RKO (cell line): ENCODE data around the gene LAMC1.

Source experiments
- DNase-seq: peaks from one replicate; pipeline ENCODE4 v3.0.0-alpha.2; 2016; ENCODE audit warnings: low spot score

Gene LAMC1

GRCh38 chr1:183023146-183023600, at the start of gene LAMC1:
TSS of gene LAMC1 (plus strand) at chr1:183023420. CDS start at chr1:183023717, 297 bp downstream.
- DNase-seq, result peak; percentile 84

DNA sequence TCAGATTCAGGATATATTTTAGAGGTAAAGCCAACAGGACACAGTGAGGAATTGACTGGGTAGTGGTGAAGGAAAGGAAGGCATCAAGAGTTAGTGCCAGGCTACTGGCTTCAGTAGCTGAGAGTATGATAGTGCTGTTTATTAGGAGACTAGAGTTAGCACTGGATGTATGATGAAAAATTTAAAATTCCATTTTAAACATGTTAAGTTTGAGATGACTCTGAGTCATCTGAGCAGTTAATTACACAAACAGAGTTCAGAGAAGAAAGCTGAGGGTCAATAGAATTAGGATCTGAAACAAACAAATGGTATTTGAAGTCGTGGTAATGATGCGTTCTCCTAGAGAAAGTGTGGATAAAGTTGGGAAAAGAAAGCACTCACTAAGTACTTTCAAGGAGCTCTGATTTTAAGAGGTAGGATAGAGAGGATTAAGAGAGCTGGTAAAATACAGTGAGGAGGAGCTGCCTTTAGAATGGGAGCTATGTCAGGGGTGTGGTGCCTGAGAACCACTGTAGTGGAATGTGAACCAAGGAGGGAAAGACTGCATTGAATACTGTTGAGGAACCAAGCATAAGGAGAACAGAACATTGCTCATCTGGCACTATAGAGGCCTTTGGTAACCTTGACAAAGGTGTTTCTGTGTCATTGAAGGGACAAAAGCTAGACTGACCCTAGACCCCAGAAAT, 48.6 kb upstream of the LAMC1 start:
- DNase-seq, result no peak

GRCh38 chr1:182977480-182977879, 45.7 kb upstream of the LAMC1 start:
- no peak for DNase-seq

DNA sequence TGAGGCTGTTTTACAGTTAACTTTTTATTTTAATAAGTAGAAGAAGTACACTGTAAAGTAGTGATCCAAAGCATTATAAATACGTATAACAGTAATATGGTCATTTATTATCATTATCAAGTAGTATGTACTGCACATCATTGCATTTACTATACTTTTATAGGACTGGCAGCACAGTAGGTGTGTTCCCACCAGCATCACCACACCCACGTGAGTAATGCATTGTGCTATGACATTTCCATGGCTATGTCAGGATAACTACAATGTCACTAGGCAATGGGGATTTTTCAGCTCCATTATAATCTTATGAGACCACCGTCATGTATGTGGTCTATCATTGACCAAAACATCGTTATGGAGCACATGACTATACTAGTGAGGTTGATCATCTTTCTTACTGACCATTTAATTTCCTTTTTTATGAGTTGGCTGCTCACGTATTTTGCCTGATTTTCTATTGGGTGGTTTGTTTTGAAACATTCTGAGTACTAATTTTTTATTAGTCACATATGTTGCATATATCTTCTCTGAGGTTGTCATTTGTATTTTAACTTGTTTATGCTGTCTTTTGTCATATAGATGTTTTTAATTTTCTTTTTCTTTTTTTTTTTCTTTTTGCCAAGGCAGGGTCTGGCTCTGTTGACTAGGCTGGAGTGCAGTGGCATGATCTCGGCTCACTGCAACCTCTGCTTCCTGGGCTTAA, 44.9 kb upstream of the LAMC1 start:
- no peak for DNase-seq

DNA sequence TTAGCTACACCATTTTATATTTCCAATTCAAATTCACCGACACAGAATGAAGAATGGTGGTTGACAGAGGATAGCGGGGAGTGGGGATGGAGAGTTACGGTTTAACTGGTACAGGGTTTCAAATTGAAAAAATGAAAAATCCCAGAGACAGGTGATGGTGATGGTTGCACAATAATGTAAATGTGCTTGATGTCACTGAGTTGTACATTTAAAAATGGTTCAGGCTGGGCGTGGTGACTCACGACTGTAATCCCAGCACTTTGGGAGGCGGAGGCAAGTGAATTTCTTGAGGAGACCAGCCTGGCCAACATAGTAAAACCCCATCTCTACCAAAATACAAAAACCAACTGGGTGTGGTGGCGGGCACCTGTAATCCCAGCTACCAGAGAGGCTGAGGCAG, 39.1 kb upstream of the LAMC1 start:
- no peak for DNase-seq

DNA sequence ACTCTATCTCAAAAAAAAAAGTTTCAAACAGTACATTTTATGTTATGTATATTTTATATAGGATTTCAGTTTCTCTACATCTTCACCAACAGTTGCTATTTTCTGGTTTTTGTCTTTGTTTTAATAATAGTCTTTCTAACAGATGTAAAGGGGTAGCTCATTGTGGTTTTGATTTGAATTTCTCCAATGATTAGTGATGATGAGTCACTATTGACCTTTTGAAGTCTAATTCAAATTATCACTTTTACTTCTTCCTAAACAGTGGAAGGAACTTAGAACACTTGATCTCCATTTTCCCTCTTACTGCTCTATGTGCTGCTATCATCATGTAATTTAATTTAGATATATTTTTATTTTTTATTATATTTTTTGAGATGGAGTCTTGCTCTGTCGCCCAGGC, 38.6 kb upstream of the LAMC1 start:
- no peak for DNase-seq

- DNase-seq, result no peak
Measured at GRCh38 chr1:182985876-182986275, 37.3 kb upstream of the LAMC1 start.

DNA sequence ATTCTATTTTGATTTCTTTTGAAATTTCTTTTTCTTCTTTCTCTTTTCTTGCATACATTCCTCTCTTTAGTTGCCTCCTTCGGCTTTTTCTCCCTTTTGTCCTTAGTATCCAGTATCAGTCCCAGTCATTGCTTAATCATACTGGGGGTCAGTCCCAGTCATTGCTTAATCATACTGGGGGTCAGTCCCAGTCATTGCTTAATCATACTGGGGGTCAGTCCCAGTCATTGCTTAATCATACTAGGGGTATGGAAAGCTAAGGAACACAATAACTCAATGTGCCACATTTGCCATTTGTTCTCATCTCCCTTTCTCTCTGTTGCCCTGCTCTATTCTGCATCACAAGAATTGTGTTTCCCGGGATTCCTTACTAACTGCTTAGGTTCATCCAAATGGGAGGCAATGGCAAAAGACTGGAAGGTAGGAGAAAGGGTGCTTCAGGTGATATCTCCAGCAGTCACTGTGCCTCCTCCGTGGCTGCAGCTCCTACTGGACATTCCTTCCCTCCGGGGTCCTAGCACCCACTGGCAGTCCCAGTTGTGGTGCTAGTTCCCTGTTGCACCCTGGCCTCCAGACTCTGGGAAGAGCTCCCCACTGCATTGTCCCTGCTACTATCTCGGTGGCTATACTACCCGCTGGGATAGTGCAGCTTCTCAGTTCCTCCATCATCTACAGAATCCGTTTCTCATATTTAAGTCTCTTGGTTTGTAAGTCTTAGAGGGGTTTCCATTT, 32.6 kb upstream of the LAMC1 start:
- DNase-seq, result peak; percentile 43

- DNase-seq, result no peak
Measured at GRCh38 chr1:182993746-182994145, 29.5 kb upstream of the LAMC1 start.

GRCh38 chr1:182995894-182996293, 27.3 kb upstream of the LAMC1 start:
- no peak for DNase-seq

- DNase-seq, result no peak
Measured at GRCh38 chr1:182996816-182997215, 26.4 kb upstream of the LAMC1 start.

GRCh38 chr1:182998482-182998881, 24.7 kb upstream of the LAMC1 start:
- DNase-seq, result no peak

DNA sequence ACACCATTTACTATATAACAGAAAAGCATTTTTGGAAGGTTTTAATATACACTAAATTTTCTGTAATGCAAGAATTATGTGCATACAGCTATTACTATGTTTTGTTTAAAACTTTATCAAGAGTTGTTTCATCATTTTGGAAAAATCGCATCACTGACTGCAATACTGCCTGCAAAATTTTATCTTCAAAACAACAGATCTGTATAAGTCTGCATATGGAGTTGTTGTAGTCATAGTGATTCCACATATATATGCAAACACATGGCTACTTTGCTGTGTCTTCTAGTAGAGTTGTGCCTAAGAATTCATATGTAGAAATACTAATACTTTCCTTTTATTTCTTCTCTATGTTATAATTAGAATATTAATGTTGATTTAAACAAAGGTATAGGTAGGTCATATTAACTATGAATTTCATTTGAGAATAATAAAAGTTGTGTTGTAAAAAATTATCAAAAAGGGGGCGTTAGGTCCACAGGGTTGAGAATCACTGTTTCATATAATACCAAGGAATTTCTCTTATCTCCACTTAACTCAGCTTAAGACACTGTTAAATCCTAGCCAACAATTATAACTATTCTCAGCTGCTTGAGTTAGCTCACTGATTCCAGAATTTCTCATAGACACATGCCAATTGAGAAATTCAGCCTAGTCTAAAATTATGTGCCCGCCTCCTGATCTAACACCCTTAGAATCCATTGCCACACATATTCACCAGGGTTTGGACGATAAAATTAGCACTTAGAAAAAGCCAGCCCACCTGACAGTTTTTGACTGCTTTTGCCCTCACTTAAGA, 22.9 kb upstream of the LAMC1 start:
- no peak for DNase-seq

- no peak for DNase-seq
Measured at GRCh38 chr1:183002267-183002666, 21.0 kb upstream of the LAMC1 start.

- DNase-seq, result no peak
Measured at GRCh38 chr1:183002797-183003196, 20.4 kb upstream of the LAMC1 start.

- DNase-seq, result no peak
Measured at GRCh38 chr1:183003203-183003602, 20.0 kb upstream of the LAMC1 start.

DNA sequence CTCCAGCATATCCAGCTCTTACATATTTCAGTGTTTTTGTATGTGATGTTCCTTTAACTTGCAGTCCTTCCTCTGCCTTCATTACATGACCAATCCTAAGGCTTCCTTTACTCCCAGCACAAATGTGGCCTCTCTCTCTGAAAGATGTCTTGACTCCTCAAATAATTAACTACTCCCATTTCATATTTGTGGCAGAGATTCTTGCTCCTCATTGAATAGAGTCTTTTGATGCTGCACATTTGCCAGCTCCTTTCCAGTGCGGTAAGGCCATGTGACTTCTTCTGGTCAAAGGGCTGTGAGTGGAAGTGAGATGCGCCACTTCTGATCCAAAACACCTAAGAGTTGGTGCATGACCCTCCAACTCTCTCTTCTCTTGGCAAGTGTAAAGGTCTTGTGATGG, 19.1 kb upstream of the LAMC1 start:
- no peak for DNase-seq

GRCh38 chr1:183011859-183012258, 11.4 kb upstream of the LAMC1 start:
- DNase-seq, result no peak

GRCh38 chr1:183012301-183012994, 10.8 kb upstream of the LAMC1 start:
- DNase-seq, result no peak

DNA sequence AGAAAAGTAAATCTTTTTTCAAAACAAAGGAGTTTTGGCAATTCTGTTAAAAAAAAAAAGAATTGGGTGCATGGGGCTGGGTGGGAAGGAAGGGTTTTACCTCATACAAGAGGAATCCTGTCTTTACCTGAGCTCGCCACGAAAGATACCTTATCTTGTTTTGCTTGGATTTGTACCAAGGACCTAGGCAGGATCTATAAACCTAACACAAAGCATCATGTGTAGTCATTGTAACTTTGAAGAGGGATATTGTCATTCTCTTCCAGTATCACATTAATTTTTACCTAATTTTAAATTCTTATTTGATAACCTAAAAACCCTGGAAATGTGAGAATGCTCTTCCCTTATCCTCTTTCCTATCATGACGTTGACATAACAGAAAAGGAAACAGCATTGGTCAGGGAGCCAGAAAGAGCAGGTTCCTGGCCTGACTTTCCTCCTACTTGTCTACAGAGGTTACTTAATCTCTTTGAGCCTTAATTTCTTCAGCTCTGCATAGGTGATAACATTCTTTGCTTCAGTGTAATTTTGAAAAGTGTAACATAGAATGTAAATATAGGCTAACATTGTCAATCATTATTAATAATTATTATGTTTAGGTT, 4.0 kb upstream of the LAMC1 start:
- no peak for DNase-seq

DNA sequence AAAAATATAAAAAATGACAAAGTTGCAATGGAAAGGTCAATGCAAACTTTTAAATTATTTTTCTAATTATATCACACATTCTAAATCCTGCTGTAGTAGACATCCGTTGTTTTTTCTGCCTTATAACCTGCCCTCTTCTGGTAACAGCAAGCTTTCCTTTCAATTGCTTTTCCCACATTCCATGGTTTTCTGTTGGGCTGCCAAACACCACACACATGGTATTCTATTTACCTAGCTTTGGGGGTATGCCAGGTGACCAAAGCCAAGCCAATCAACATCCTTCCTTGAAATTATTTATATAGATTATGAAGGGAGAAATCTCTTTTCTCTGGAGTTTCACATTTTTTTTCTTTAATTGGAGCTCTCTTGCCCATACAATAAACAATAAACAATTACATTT, 3.4 kb upstream of the LAMC1 start:
- DNase-seq, result peak; percentile 20
